SK-N-SH (cell line): ENCODE data around the gene UBN1. TPM values are rescaled to one million over a fixed set of nuclear protein-coding genes. Genes with fewer than 3 reads are reported as not detected.

Experiments
- CTCF ChIA-PET: fragments of 300-600, 350-600 bp; formaldehyde crosslinking; extraction: SDS; loops from one replicate; lab custom pipeline; 2021; lab: Yijun Ruan, JAX
- POLR2A ChIA-PET: fragments of 350-600 bp; sonication (Branson Sonifier 250); formaldehyde crosslinking; extraction: SDS; loops from one replicate; lab custom pipeline; 2020; ENCODE audit warnings: antibody characterized with exemption, inconsistent platforms; lab: Yijun Ruan, JAX
- DNase-seq: peaks from one replicate; pipeline ENCODE4 v3.0.0; 2012
- H2AFZ ChIP-seq: fragments of 200-600 bp; sonication (generic); 2 replicates; pipeline ENCODE4 v1.8.1; 2016; ENCODE audit warnings: antibody characterized with exemption, mild to moderate bottlenecking, low read depth
- H3F3A ChIP-seq: fragments of 200-600 bp; sonication (generic); replicated peaks from 2 replicates; pipeline ENCODE3; 2016; ENCODE audit warnings: antibody characterized with exemption, mild to moderate bottlenecking; ENCODE audit not compliant: insufficient read depth
- H3K27ac ChIP-seq, 2 experiments: fragments of 200-500 bp in 1 of 2; fragments of 200-600 bp in 1 of 2; sonication (Bioruptor generic) in 1 of 2; sonication (generic), shearing (Covaris generic) in 1 of 2; 2 replicates each; pipeline versions ENCODE4 v1.5.1 to v1.6.1; 2014 to 2016; ENCODE audit warnings: low read depth in 2 of 2, inconsistent platforms in 1 of 2, low read length in 1 of 2, mild to moderate bottlenecking in 1 of 2, mixed read lengths in 1 of 2
- H3K27me3 ChIP-seq: fragments of 200-600 bp; sonication (generic), shearing (Covaris generic); 2 replicates; pipeline ENCODE4 v1.6.1; 2016; ENCODE audit warnings: mixed run types; ENCODE audit not compliant: insufficient read depth
- H3K36me3 ChIP-seq, 2 experiments: fragments of 200-500 bp in 1 of 2; fragments of 200-600 bp in 1 of 2; sonication (Bioruptor generic) in 1 of 2; sonication (generic) in 1 of 2; replicated peaks in 1 of 2; 2 replicates each; pipeline versions ENCODE3 to v1.5.1; 2014 to 2016; ENCODE audit warnings: low read length in 1 of 2, mild to moderate bottlenecking in 1 of 2; ENCODE audit not compliant: insufficient read depth in 2 of 2, control insufficient read depth in 1 of 2
- H3K4me1 ChIP-seq, 2 experiments: fragments of 200-500 bp in 1 of 2; fragments of 200-600 bp in 1 of 2; sonication (Bioruptor generic) in 1 of 2; sonication (generic), shearing (Covaris generic) in 1 of 2; 2 replicates each; pipeline versions ENCODE4 v1.5.1 to v1.6.1; 2014 to 2016; ENCODE audit warnings: low read depth in 1 of 2, low read length in 1 of 2, mixed run types in 1 of 2; ENCODE audit not compliant: insufficient read depth in 2 of 2, control insufficient read depth in 1 of 2
- H3K4me2 ChIP-seq: fragments of 200-600 bp; sonication (generic), shearing (Covaris generic); 2 replicates; pipeline ENCODE4 v1.6.1; 2017; ENCODE audit warnings: mixed run types
- H3K4me3 ChIP-seq, 2 experiments: fragments of 200-500 bp in 1 of 2; fragments of 200-600 bp in 1 of 2; sonication (Bioruptor generic) in 1 of 2; sonication (generic), shearing (Covaris generic) in 1 of 2; 2 replicates each; pipeline versions ENCODE4 v1.5.1 to v1.8.1; 2014 to 2016; ENCODE audit warnings: low read depth in 2 of 2, inconsistent platforms in 1 of 2, low read length in 1 of 2, mild to moderate bottlenecking in 1 of 2, mixed read lengths in 1 of 2, moderate library complexity in 1 of 2
- H3K79me2 ChIP-seq: fragments of 200-600 bp; sonication (generic); 2 replicates; pipeline ENCODE4 v1.8.1; 2017; ENCODE audit warnings: mild to moderate bottlenecking; ENCODE audit not compliant: insufficient read depth
- H3K9ac ChIP-seq: fragments of 200-600 bp; sonication (generic); 2 replicates; pipeline ENCODE4 v1.6.1; 2017; ENCODE audit warnings: mixed run types
- H3K9me2 ChIP-seq: fragments of 200-600 bp; sonication (generic); 2 replicates; pipeline ENCODE4 v1.6.1; 2017; ENCODE audit warnings: mixed run types
- H3K9me3 ChIP-seq: fragments of 200-600 bp; sonication (generic); 2 replicates; pipeline ENCODE4 v1.6.1; 2017; ENCODE audit warnings: mixed run types, mild to moderate bottlenecking, moderate library complexity
- H4K20me1 ChIP-seq: fragments of 200-600 bp; sonication (generic); 2 replicates; pipeline ENCODE4 v1.6.1; 2017; ENCODE audit warnings: mild to moderate bottlenecking, mixed run types; ENCODE audit not compliant: insufficient read depth
- CHD2 ChIP-seq: fragments of 150-350 bp; IDR thresholded peaks from 2 replicates; pipeline ENCODE4 v1.6.1; 2018; ENCODE audit warnings: low read length; ENCODE audit not compliant: partially characterized antibody
- GABPA ChIP-seq: IDR thresholded peaks from 2 replicates; pipeline ENCODE4 v1.4.0; 2012; ENCODE audit warnings: low read depth, mild to moderate bottlenecking
- GATA2 ChIP-seq: sonication (generic); formaldehyde crosslinking; IDR thresholded peaks from 2 replicates; pipeline ENCODE4 v1.5.0; 2020; ENCODE audit warnings: mild to moderate bottlenecking, missing genetic modification reagents
- MEF2A ChIP-seq: IDR thresholded peaks from 2 replicates; pipeline ENCODE4 v1.4.0; 2012; ENCODE audit warnings: low read depth, borderline replicate concordance
- RCOR1 ChIP-seq: fragments of 150-350 bp; IDR thresholded peaks from 2 replicates; pipeline ENCODE4 v1.6.1; 2017; ENCODE audit warnings: antibody characterized with exemption, low read length
- RFX5 ChIP-seq: IDR thresholded peaks from 2 replicates; pipeline ENCODE4 v1.6.1; 2012; ENCODE audit warnings: mild to moderate bottlenecking, improper control_type of control experiment, low read length
- SIN3A ChIP-seq: IDR thresholded peaks from 2 replicates; pipeline ENCODE4 v1.6.1; 2012; ENCODE audit warnings: low read depth, mild to moderate bottlenecking, low read length, moderate library complexity, borderline replicate concordance
- SMC3 ChIP-seq: IDR thresholded peaks from 2 replicates; pipeline ENCODE4 v1.6.1; 2012; ENCODE audit warnings: low read depth, low read length, improper control_type of control experiment
- TCF12 ChIP-seq: IDR thresholded peaks from 2 replicates; pipeline ENCODE4 v1.4.0; 2012
- WGBS: methylation state at CpG from one replicate; pipeline ENCODE4 v1.1.6; 2017; ENCODE audit warnings: low lambda C conversion rate; 5-methylcytosine and 5-hydroxymethylcytosine counted together
- polyA plus RNA-seq, 3 experiments: library from polyadenylated mRNA; depleted of rRNA; stranded (reverse); fragments of >200 nt; gene quantifications; 2 replicates each; pipeline ENCODE4 v1.2.3, GENCODE V29; 2012
- TF ChIP-seq, protein P1 (sequence below): IDR thresholded peaks from 2 replicates; pipeline ENCODE4; 2012
- TF ChIP-seq, protein P2 (sequence below): fragments of 150-350 bp; IDR thresholded peaks from 2 replicates; pipeline ENCODE4 v1.6.1; 2017; ENCODE audit warnings: antibody characterized with exemption, low read length, low read depth, borderline replicate concordance
- TF ChIP-seq, protein P3 (sequence below): IDR thresholded peaks from 2 replicates; pipeline ENCODE4 v1.4.0; 2012; ENCODE audit warnings: low read depth, borderline replicate concordance
- TF ChIP-seq, protein P4 (sequence below): IDR thresholded peaks from 2 replicates; pipeline ENCODE4 v1.6.1; 2012; ENCODE audit warnings: mild to moderate bottlenecking, low read depth, low read length, moderate library complexity
- TF ChIP-seq, protein P5 (sequence below): IDR thresholded peaks from 2 replicates; pipeline ENCODE4 v1.4.0; 2012; ENCODE audit warnings: low read depth

The UBN1 gene
- polyA plus RNA-seq, 1 of the 3 experiments (the other 2 are of a cell fraction) = 10.9 TPM

DNA sequence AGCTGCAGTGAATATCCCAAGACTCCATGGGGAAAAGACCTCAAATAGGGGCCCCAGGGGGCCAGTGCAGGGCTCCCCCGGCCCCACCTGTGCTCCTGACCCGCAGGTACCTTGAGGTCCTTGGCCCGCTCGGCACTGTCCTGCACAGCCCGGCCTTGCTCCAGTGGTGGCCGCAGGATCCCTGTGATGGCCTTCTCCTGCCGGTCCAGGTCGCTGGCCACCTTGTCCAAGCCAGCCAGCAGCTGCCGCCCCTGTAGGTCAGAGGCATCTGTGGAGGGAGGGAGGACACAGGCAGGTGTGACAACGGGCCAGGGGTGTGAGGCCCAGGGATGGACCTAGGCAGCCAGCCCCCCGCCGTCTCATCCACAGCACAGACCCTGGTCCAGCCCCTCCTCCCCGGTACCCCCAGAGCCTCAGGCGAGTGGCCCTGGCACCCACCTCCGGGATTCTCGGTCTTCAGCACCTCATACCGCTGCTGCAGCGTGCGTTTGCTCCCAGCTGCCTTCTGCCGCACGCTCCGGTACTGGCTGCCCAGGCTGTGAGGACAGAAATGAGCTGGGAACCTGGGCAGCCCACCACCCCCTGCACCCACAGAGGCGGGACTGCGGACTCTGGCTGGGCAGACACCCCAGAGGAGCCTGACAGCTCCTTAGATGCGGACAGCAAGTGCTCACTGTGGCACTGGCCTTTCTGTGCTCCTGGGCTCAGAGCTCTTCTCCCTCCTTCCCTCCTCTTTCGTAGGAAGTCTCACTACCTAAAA, 46.0 kb downstream of the UBN1 start:
- no peak for DNase-seq
- Histone ChIP-seq H3K27ac (no peak overlapping the region), H3K4me3 (no peak overlapping the region), H4K20me1 (no peaks in the 10 kb centered on the region), H3K79me2 (no peaks in the 10 kb centered on the region), H2AFZ (no peak overlapping the region), H3K27me3 (no peaks in the 10 kb centered on the region), H3K4me1 (no peaks in the 10 kb centered on the region), H3K9me2 (no peaks in the 10 kb centered on the region), H3K9ac (no peak overlapping the region), H3F3A (no peaks in the 10 kb centered on the region), H3K9me3 (no peaks in the 10 kb centered on the region), H3K36me3 (peaks cover 0 to 32% of the 10 kb centered on the region in 2 experiments), H3K4me2 (no peak overlapping the region)
- TF ChIP-seq, protein P1, sequence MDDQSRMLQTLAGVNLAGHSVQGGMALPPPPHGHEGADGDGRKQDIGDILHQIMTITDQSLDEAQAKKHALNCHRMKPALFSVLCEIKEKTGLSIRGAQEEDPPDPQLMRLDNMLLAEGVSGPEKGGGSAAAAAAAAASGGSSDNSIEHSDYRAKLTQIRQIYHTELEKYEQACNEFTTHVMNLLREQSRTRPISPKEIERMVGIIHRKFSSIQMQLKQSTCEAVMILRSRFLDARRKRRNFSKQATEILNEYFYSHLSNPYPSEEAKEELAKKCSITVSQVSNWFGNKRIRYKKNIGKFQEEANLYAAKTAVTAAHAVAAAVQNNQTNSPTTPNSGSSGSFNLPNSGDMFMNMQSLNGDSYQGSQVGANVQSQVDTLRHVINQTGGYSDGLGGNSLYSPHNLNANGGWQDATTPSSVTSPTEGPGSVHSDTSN = no peak
- TF ChIP-seq GABPA (no peak), GATA2 (CRISPR knock-in tag) (no peak), CHD2 (no peak), SIN3A (no peak), RFX5 (no peak), SMC3 (no peak), RCOR1 (no peak)
- TF ChIP-seq, protein P2, sequence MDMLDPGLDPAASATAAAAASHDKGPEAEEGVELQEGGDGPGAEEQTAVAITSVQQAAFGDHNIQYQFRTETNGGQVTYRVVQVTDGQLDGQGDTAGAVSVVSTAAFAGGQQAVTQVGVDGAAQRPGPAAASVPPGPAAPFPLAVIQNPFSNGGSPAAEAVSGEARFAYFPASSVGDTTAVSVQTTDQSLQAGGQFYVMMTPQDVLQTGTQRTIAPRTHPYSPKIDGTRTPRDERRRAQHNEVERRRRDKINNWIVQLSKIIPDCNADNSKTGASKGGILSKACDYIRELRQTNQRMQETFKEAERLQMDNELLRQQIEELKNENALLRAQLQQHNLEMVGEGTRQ = no peak
- TF ChIP-seq, protein P3, sequence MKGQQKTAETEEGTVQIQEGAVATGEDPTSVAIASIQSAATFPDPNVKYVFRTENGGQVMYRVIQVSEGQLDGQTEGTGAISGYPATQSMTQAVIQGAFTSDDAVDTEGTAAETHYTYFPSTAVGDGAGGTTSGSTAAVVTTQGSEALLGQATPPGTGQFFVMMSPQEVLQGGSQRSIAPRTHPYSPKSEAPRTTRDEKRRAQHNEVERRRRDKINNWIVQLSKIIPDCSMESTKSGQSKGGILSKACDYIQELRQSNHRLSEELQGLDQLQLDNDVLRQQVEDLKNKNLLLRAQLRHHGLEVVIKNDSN = no peak
- 96% methylated on average over 10 of the region's 26 CpGs for WGBS
- ChIA-PET CTCF (interaction anchor here (2.0 to 2.9 kb wide), 2 partner anchors 42 to 63 kb away, joined by 4 to 8 read pairs; no protein-coding TSS in a partner anchor), POLR2A (no interaction called here)

DNA sequence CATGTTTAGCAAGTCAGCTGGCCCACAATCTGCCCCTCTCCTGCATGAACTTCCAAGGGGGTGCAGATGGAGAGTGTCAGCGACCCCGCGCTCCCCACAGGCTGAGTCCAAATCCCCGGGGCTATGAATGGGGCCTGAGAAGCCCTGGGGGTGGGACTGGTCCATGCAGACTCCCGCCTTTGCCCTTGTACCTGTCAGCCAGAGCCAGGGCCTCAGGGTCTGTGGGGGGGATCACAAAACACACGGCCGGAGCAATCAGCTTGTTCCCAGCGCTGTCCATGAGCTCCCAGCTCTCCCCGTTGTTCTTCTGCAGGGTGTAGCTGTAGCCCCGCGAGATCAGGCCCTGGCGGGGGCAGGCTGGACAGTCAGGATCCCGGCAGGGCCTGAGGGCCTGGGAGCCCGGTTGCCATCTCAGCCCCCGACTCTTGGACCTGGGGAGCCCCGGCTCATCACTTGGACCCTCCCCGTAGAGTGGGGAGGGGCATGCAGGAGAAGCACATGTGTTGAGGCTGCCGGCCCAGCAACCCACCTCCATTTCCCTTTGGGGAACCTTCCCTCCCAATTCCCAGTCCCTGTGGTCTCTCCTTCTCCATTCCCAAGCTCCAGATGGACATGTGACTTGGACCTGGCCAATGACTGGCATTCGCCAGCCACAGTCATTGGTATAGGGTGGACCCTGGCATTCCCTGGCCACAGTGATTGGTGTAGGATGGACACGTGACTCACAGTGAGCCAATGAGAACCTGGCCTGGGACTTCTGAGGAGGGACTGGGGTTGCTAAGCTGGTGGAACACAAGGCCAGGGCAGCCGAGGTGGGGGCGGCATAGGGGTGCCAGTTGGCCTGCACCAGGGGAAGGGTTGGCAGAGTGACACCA, 47.2 kb downstream of the UBN1 start:
- TF ChIP-seq, protein P3 = peak; percentile 58; the same call in 1 of the 2 replicates
- TF ChIP-seq TCF12 (no peak), MEF2A (no peak)
- TF ChIP-seq, protein P4, sequence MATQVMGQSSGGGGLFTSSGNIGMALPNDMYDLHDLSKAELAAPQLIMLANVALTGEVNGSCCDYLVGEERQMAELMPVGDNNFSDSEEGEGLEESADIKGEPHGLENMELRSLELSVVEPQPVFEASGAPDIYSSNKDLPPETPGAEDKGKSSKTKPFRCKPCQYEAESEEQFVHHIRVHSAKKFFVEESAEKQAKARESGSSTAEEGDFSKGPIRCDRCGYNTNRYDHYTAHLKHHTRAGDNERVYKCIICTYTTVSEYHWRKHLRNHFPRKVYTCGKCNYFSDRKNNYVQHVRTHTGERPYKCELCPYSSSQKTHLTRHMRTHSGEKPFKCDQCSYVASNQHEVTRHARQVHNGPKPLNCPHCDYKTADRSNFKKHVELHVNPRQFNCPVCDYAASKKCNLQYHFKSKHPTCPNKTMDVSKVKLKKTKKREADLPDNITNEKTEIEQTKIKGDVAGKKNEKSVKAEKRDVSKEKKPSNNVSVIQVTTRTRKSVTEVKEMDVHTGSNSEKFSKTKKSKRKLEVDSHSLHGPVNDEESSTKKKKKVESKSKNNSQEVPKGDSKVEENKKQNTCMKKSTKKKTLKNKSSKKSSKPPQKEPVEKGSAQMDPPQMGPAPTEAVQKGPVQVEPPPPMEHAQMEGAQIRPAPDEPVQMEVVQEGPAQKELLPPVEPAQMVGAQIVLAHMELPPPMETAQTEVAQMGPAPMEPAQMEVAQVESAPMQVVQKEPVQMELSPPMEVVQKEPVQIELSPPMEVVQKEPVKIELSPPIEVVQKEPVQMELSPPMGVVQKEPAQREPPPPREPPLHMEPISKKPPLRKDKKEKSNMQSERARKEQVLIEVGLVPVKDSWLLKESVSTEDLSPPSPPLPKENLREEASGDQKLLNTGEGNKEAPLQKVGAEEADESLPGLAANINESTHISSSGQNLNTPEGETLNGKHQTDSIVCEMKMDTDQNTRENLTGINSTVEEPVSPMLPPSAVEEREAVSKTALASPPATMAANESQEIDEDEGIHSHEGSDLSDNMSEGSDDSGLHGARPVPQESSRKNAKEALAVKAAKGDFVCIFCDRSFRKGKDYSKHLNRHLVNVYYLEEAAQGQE = no peak
- TF ChIP-seq, protein P5, sequence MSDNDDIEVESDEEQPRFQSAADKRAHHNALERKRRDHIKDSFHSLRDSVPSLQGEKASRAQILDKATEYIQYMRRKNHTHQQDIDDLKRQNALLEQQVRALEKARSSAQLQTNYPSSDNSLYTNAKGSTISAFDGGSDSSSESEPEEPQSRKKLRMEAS = no peak
- Histone ChIP-seq H4K20me1 (no peaks in the 10 kb centered on the region), H3K4me1 (no peaks in the 10 kb centered on the region), H3K9ac (no peak overlapping the region), H3K4me3 (no peak overlapping the region), H3K9me2 (no peaks in the 10 kb centered on the region), H3K27me3 (no peaks in the 10 kb centered on the region), H3K9me3 (no peaks in the 10 kb centered on the region), H3F3A (no peaks in the 10 kb centered on the region), H3K36me3 (peaks cover 0 to 27% of the 10 kb centered on the region in 2 experiments), H2AFZ (no peak overlapping the region), H3K79me2 (no peaks in the 10 kb centered on the region), H3K4me2 (no peak overlapping the region), H3K27ac (no peak overlapping the region)
- POLR2A ChIA-PET = interaction anchor here (1.2 kb wide), 1 partner anchor 24 kb away, joined by 3 read pairs; no protein-coding TSS in a partner anchor
- 87% methylated on average over 11 of the region's 22 CpGs for WGBS
- peak; percentile 48 for DNase-seq
- CTCF ChIA-PET = interaction anchor here (2.0 to 2.9 kb wide), 2 partner anchors 41 to 62 kb away, joined by 4 to 8 read pairs; no protein-coding TSS in a partner anchor
